ENCODE results near the gene OLFM2. TPM values are rescaled to one million over a fixed set of nuclear protein-coding genes. Genes with fewer than 3 reads are reported as not detected.

Gene OLFM2
- total RNA-seq, 4 donors from 2014 or later, result 0.25 to 0.78 TPM; not detected in 2

- in situ Hi-C loops (cut with MboI; ENCODE audit: low sequenced_read_pairs in 4 of 4), result no loop called here
Measured at GRCh38 chr19:9881720-9882119, 54.6 kb downstream of the OLFM2 start.

GRCh38 chr19:9878511-9879196 is 57.7 kb downstream of the OLFM2 start:
- H3K27me3 ChIP-seq, result no peaks in the 10 kb centered on the region
- no peak for ATAC-seq

More at GRCh38 chr19:9881720-9882119, 54.6 kb downstream of the OLFM2 start:
- TF ChIP-seq POLR2A (IDR thresholded peaks at IDR 0.05), result no peak
- no peak for TF ChIP-seq CTCF (IDR thresholded peaks at IDR 0.05 in 4 of 5, conservative IDR thresholded peaks at IDR 0.05 in 1 of 5)
- Histone ChIP-seq H3K27me3 (no peaks in the 10 kb centered on the region), H3K9me3 (no peaks in the 10 kb centered on the region), H3K4me1 (no peaks in the 10 kb centered on the region), H3K36me3 (no peaks in the 10 kb centered on the region), H3K4me3 (no peak overlapping the region), H3K27ac (no peak overlapping the region)
- DNase-seq (no peak), ATAC-seq (no peak)
- intact Hi-C loops (cut with DNase I; ENCODE audit: low total_unique reads), result no loop called here

GRCh38 chr19:9877780-9878510 is 58.4 kb downstream of the OLFM2 start:
- in situ Hi-C loops (cut with MboI; ENCODE audit: low sequenced_read_pairs in 4 of 4), result no loop called here
- TF ChIP-seq CTCF (IDR thresholded peaks at IDR 0.05 in 4 of 5, conservative IDR thresholded peaks at IDR 0.05 in 1 of 5) (no peak), POLR2A (IDR thresholded peaks at IDR 0.05) (no peak)
- H3K27ac ChIP-seq, result no peak overlapping the region
- ATAC-seq (no peak), DNase-seq (no peak)
- intact Hi-C loops (cut with DNase I; ENCODE audit: low total_unique reads), result no loop called here
- H3K9me3 ChIP-seq, result no peaks in the 10 kb centered on the region
- H3K4me1 ChIP-seq, result no peaks in the 10 kb centered on the region
- H3K4me3 ChIP-seq, result no peak overlapping the region
- H3K27me3 ChIP-seq, result no peaks in the 10 kb centered on the region
- H3K36me3 ChIP-seq, result no peaks in the 10 kb centered on the region

More at GRCh38 chr19:9878511-9879196, 57.7 kb downstream of the OLFM2 start:
- in situ Hi-C loops (cut with MboI; ENCODE audit: low sequenced_read_pairs in 4 of 4), result no loop called here
- Histone ChIP-seq H3K9me3 (no peaks in the 10 kb centered on the region), H3K4me1 (no peaks in the 10 kb centered on the region), H3K4me3 (no peak overlapping the region), H3K36me3 (no peaks in the 10 kb centered on the region), H3K27ac (no peak overlapping the region)
- no peak for DNase-seq
- TF ChIP-seq POLR2A (IDR thresholded peaks at IDR 0.05), result no peak
- TF ChIP-seq CTCF (IDR thresholded peaks at IDR 0.05 in 4 of 5, conservative IDR thresholded peaks at IDR 0.05 in 1 of 5), result no peak
- intact Hi-C loops (cut with DNase I; ENCODE audit: low total_unique reads), result no loop called here

GRCh38 chr19:9875796-9876195 is 60.5 kb downstream of the OLFM2 start:
- H3K4me3 ChIP-seq, result no peak overlapping the region
- DNase-seq, result no peak
- H3K9me3 ChIP-seq, result no peaks in the 10 kb centered on the region
- no peak for ATAC-seq
- no peaks in the 10 kb centered on the region for H3K4me1 ChIP-seq
- intact Hi-C loops (cut with DNase I; ENCODE audit: low total_unique reads), result no loop called here
- TF ChIP-seq CTCF (IDR thresholded peaks at IDR 0.05 in 4 of 5, conservative IDR thresholded peaks at IDR 0.05 in 1 of 5) (no peak), POLR2A (IDR thresholded peaks at IDR 0.05) (no peak)
- H3K36me3 ChIP-seq, result no peaks in the 10 kb centered on the region
- no peaks in the 10 kb centered on the region for H3K27me3 ChIP-seq
- in situ Hi-C loops (cut with MboI; ENCODE audit: low sequenced_read_pairs in 4 of 4), result no loop called here
- H3K27ac ChIP-seq, result no peak overlapping the region
